ENCODE data around the gene PKNOX2.

PKNOX2 gene

DNA sequence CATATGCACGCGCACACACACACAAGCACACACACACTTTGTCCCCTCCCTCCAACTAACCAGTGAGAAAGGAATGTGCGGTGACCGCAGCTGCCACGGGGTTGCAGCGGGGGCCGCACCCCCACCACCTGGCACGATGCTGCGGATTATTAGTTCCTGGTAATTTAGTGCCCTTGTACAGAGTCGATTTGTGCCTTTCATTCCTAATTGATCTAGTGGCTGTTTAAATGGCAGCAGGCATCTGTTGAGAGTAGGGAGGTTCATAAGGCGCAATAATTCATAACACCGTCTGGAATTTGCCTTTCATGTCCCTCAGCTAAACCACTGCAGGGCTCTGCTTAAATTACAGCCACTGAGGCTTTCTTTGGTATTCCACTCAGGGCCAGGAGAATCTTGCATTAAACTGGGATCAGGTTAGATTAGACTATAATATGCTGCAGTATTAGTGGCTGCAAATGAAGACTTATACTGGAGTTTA is 217.8 kb downstream of the PKNOX2 start:
- H3K4me2 ChIP-seq, result no peak overlapping the region
- no peaks in the 10 kb centered on the region for H3K79me2 ChIP-seq (ENCODE audit: insufficient read depth, low read depth)
- H3K4me1 ChIP-seq (ENCODE audit: low read depth, poor library complexity, severe bottlenecking), result no peaks in the 10 kb centered on the region
- no peak overlapping the region for H2AFZ ChIP-seq (ENCODE audit: low read depth)
- H3K27me3 ChIP-seq (ENCODE audit: insufficient read depth, low read depth), result no peaks in the 10 kb centered on the region
- no peaks in the 10 kb centered on the region for H4K20me1 ChIP-seq (ENCODE audit: insufficient read depth)
- no peak overlapping the region for H3K27ac ChIP-seq
- TF ChIP-seq, protein P1, sequence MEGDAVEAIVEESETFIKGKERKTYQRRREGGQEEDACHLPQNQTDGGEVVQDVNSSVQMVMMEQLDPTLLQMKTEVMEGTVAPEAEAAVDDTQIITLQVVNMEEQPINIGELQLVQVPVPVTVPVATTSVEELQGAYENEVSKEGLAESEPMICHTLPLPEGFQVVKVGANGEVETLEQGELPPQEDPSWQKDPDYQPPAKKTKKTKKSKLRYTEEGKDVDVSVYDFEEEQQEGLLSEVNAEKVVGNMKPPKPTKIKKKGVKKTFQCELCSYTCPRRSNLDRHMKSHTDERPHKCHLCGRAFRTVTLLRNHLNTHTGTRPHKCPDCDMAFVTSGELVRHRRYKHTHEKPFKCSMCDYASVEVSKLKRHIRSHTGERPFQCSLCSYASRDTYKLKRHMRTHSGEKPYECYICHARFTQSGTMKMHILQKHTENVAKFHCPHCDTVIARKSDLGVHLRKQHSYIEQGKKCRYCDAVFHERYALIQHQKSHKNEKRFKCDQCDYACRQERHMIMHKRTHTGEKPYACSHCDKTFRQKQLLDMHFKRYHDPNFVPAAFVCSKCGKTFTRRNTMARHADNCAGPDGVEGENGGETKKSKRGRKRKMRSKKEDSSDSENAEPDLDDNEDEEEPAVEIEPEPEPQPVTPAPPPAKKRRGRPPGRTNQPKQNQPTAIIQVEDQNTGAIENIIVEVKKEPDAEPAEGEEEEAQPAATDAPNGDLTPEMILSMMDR (conservative IDR thresholded peaks at IDR 0.05; ENCODE audit: low read depth, low read length), result no peak
- H3K36me3 ChIP-seq (ENCODE audit: insufficient read depth), result no peaks in the 10 kb centered on the region
- H3K4me3 ChIP-seq (IDR thresholded peaks at IDR 0.05; ENCODE audit: insufficient read depth, low read depth, low read length), result no peak overlapping the region
- no peak overlapping the region for H3K9ac ChIP-seq

DNA sequence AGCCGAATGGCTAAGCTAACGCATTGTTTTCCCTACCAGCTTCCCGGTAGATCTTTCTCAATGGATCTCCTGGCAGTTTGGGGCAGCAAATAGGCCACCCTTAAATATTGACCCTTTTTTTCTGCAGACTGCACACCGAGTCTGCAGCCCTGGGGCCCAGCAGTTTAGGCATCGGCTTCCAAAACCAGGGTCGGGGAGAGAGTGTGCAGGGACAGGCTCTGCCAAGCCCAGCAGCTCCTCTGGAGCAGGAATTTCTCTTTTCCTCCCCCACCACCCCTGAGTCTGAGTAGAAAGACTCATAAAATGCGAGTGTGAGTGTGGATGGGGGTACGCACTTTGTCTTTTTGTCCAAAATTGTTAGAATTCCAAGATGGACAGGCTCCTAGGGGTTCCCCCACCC is 218.3 kb downstream of the PKNOX2 start:
- Histone ChIP-seq H3K27ac (no peak overlapping the region), H3K4me3 (IDR thresholded peaks at IDR 0.05; ENCODE audit: insufficient read depth, low read depth, low read length) (no peak overlapping the region), H3K9ac (no peak overlapping the region), H2AFZ (ENCODE audit: low read depth) (no peak overlapping the region), H3K4me2 (no peak overlapping the region), H4K20me1 (ENCODE audit: insufficient read depth) (no peaks in the 10 kb centered on the region), H3K36me3 (ENCODE audit: insufficient read depth) (no peaks in the 10 kb centered on the region), H3K27me3 (ENCODE audit: insufficient read depth, low read depth) (no peaks in the 10 kb centered on the region), H3K79me2 (ENCODE audit: insufficient read depth, low read depth) (no peaks in the 10 kb centered on the region), H3K4me1 (ENCODE audit: low read depth, poor library complexity, severe bottlenecking) (no peaks in the 10 kb centered on the region)
- TF ChIP-seq, protein P1 (conservative IDR thresholded peaks at IDR 0.05; ENCODE audit: low read depth, low read length), result no peak

DNA sequence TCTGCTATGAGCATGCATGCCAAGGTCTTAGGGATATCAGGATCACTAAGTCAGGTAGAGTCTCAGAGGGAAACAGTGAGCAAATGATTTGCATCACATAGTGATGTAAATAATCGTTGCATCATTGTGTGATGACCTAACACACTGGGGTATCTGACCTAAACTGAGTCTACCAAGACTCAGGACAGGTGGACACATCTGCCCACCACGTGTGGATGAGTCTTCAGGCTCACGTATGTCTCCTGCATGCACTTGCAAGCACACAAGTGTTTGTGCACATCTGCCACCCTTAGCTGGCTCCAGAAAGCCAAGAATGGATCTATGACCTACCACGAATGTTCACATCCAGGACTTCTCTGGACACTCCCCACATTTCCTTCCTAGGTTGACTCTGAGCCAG is 220.3 kb downstream of the PKNOX2 start:
- Histone ChIP-seq H3K4me2 (no peak overlapping the region), H4K20me1 (ENCODE audit: insufficient read depth) (no peaks in the 10 kb centered on the region), H3K36me3 (ENCODE audit: insufficient read depth) (no peaks in the 10 kb centered on the region), H3K27ac (no peak overlapping the region), H3K79me2 (ENCODE audit: insufficient read depth, low read depth) (no peaks in the 10 kb centered on the region), H3K9ac (no peak overlapping the region), H3K4me3 (IDR thresholded peaks at IDR 0.05; ENCODE audit: insufficient read depth, low read depth, low read length) (no peak overlapping the region), H3K4me1 (ENCODE audit: low read depth, poor library complexity, severe bottlenecking) (no peaks in the 10 kb centered on the region), H2AFZ (ENCODE audit: low read depth) (no peak overlapping the region), H3K27me3 (ENCODE audit: insufficient read depth, low read depth) (no peaks in the 10 kb centered on the region)
- TF ChIP-seq, protein P1 (conservative IDR thresholded peaks at IDR 0.05; ENCODE audit: low read depth, low read length), result no peak

DNA sequence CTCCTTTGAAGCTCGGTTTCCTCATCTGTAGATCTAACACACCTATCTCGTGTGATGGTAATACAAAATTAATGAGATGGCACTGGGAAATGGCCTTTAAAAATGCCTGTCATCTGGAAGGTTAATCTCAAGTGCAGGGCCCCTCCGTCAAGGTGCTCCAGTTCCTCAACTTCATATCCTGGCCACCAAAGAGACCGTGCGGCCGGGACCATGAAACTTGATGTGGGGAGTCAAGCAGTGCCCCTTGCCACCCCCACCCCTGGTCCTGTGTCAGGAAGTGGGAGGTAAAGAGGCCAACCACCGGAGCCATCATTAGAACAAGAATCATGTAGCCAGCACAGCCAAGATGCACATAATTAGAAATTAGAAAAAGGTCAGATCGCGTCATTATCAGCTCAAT is 223.3 kb downstream of the PKNOX2 start:
- Histone ChIP-seq H3K36me3 (ENCODE audit: insufficient read depth) (no peaks in the 10 kb centered on the region), H3K4me1 (ENCODE audit: low read depth, poor library complexity, severe bottlenecking) (no peaks in the 10 kb centered on the region), H3K27me3 (ENCODE audit: insufficient read depth, low read depth) (no peaks in the 10 kb centered on the region), H4K20me1 (ENCODE audit: insufficient read depth) (no peaks in the 10 kb centered on the region), H2AFZ (ENCODE audit: low read depth) (no peak overlapping the region), H3K79me2 (ENCODE audit: insufficient read depth, low read depth) (no peaks in the 10 kb centered on the region), H3K27ac (no peak overlapping the region), H3K9ac (no peak overlapping the region), H3K4me2 (no peak overlapping the region), H3K4me3 (IDR thresholded peaks at IDR 0.05; ENCODE audit: insufficient read depth, low read depth, low read length) (no peak overlapping the region)
- TF ChIP-seq, protein P1 (conservative IDR thresholded peaks at IDR 0.05; ENCODE audit: low read depth, low read length), result no peak
